Renal cortex interstitium (tissue), 11 donors: ENCODE data around the gene PIGU. TPM values are rescaled to one million over a fixed set of nuclear protein-coding genes. Genes with fewer than 3 reads are reported as not detected.
"Not testable (repeated sequence)": the region's sequence is repeated elsewhere in the genome, so short reads cannot be mapped to it uniquely, and the experiment has no call there.

ENCODE experiments used
- DNase-seq, 11 donors: peaks; one replicate each; pipeline ENCODE4 v3.0.0-alpha.2; 2013; ENCODE audit warnings: low read depth in 9 of 11, low spot score in 4 of 11; ENCODE audit errors: extremely low read depth in 1 of 11
- polyA plus RNA-seq, 3 donors: library from polyadenylated mRNA; unstranded; fragments of 120-200 nt; gene quantifications; one replicate each; pipeline ENCODE4 v1.2.1, GENCODE V29; 2013; ENCODE audit not compliant: insufficient read length in 3 of 3

PIGU gene
- polyA plus RNA-seq, 3 donors, result 35.4 to 41.2 (median 39.6) TPM

- DNase-seq, result not testable (repeated sequence)
Measured at GRCh38 chr20:34514034-34514433, 162.9 kb downstream of the PIGU start.

GRCh38 chr20:34512955-34513419, 163.9 kb downstream of the PIGU start:
- no peak for DNase-seq

- peak in 1 of 11 donors; percentile 11 for DNase-seq
Measured at GRCh38 chr20:34512266-34512954, 164.5 kb downstream of the PIGU start.

- DNase-seq, result peak in 1 of 11 donors; percentile 11
Measured at GRCh38 chr20:34511891-34512265, 165.0 kb downstream of the PIGU start.

DNA sequence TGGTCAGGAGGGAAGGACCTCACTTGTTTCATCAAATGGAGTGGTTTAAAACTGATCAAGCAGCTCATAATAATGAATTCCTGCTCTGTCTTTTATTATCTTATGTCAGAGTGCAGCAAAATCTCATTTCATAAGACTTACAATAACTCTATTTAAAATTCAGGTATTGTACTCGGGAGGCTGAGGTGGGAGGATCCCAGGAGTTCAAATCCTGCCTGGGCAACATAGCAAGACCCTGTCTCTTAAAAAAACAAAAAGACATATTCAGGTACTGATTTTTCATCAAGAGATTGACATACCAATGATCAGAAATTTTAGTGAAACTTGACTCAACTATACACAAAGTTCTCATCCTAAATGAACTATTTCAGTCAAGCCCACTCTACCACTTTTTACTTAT, 166.3 kb downstream of the PIGU start:
- no peak for DNase-seq

Other genes with a start within 250 kb of the PIGU start
- 100 to 1,000 TPM; 178 to 205 (median 203) TPM for gene DYNLRB1, start 160.7 kb downstream of the PIGU start, polyA plus RNA-seq
- 10 to 100 TPM; 17.7 to 38.7 (median 31.7) TPM for gene MAP1LC3A, start 118.4 kb downstream of the PIGU start, polyA plus RNA-seq
- 10 to 100 TPM; 11.9 to 17.4 (median 13.8) TPM for gene TP53INP2, start 27.3 kb upstream of the PIGU start, polyA plus RNA-seq
- 10 to 100 TPM; 40.3 to 55.8 (median 51.3) TPM for gene NCOA6, start 148.6 kb upstream of the PIGU start, polyA plus RNA-seq
- 10 to 100 TPM; 18.4 to 34.4 (median 22.8) TPM for gene GGT7, start 195.8 kb upstream of the PIGU start, polyA plus RNA-seq
- gene ACSS2, start 199.5 kb upstream of the PIGU start, polyA plus RNA-seq, result 10 to 100 TPM; 38.2 to 53.5 (median 40.8) TPM